Panc1 (cell line): ENCODE measurements around the gene CYP4B1. TPM values are rescaled to one million over a fixed set of nuclear protein-coding genes. Genes with fewer than 3 reads are reported as not detected.

ENCODE experiments used
- ATAC-seq: fragments of 200-7000 bp; cut with Tn5 transposase; 2 replicates; pipeline ENCODE4 v1.9.1; 2020; ENCODE audit warnings: mild to moderate bottlenecking, moderate library complexity
- BruUV-seq: library from RNA; stranded (reverse); fragments of 400-500 nt; replicated peaks from 2 replicates; lab custom pipeline; 2021; lab: Mats Ljungman, UMichigan
- CTCF ChIA-PET: fragments of 300-600 bp; sonication (Branson Sonifier 250); formaldehyde crosslinking; loops from one replicate; lab custom pipeline; 2022; ENCODE audit warnings: antibody characterized with exemption; lab: Charles Lee
- POLR2A ChIA-PET: fragments of 300-600 bp; sonication (Branson Sonifier 250); formaldehyde crosslinking; loops from one replicate; lab custom pipeline; 2022; ENCODE audit warnings: antibody characterized with exemption; lab: Charles Lee
- DNase-seq: peaks from one replicate; pipeline ENCODE4 v3.0.0-alpha.2; 2010; ENCODE audit warnings: low read depth, low spot score
- H3K27ac ChIP-seq: 2 replicates; pipeline ENCODE4 v1.5.1; 2011; ENCODE audit warnings: mild to moderate bottlenecking, low read length, inconsistent platforms
- H3K27me3 ChIP-seq: fragments of 200-500 bp; sonication (Bioruptor generic); 2 replicates; pipeline ENCODE4 v1.6.0; 2014; ENCODE audit warnings: low read length, inconsistent platforms; ENCODE audit not compliant: control insufficient read depth, insufficient read depth
- H3K36me3 ChIP-seq: fragments of 200-500 bp; sonication (Bioruptor generic); 2 replicates; pipeline ENCODE4 v1.5.1; 2014; ENCODE audit warnings: inconsistent platforms, mild to moderate bottlenecking, low read length, moderate library complexity; ENCODE audit not compliant: control insufficient read depth, insufficient read depth
- H3K4me1 ChIP-seq: 2 replicates; pipeline ENCODE4 v1.5.1; 2011; ENCODE audit warnings: inconsistent platforms, mild to moderate bottlenecking, low read length, moderate library complexity; ENCODE audit not compliant: control insufficient read depth, insufficient read depth
- H3K4me3 ChIP-seq, 2 experiments: 2 replicates each; pipeline ENCODE4 v1.5.1; 2011 to 2012; ENCODE audit warnings: low read depth in 2 of 2, low read length in 2 of 2, mild to moderate bottlenecking in 2 of 2, inconsistent platforms in 1 of 2, moderate library complexity in 1 of 2
- H3K9me3 ChIP-seq: fragments of 200-500 bp; sonication (Bioruptor generic); 2 replicates; pipeline ENCODE4 v1.5.1; 2014; ENCODE audit warnings: low read depth, mild to moderate bottlenecking, inconsistent platforms, low read length, moderate library complexity; ENCODE audit not compliant: control insufficient read depth, insufficient read depth
- CTCF ChIP-seq: fragments of 450-650 bp; IDR thresholded peaks from 2 replicates; pipeline ENCODE4 v1.5.1; 2017; ENCODE audit warnings: mild to moderate bottlenecking
- POLR2AphosphoS5 ChIP-seq: IDR thresholded peaks from 2 replicates; pipeline ENCODE4 v1.6.1; 2012; ENCODE audit warnings: mild to moderate bottlenecking, low read depth, low read length, moderate library complexity
- SIN3A ChIP-seq: IDR thresholded peaks from 2 replicates; pipeline ENCODE4 v1.6.1; 2012; ENCODE audit warnings: low read depth, mild to moderate bottlenecking, low read length, moderate library complexity, borderline replicate concordance; ENCODE audit not compliant: insufficient read depth
- TCF7L2 ChIP-seq: IDR thresholded peaks from 2 replicates; pipeline ENCODE4 v1.6.1; 2011; ENCODE audit warnings: mild to moderate bottlenecking, low read depth, low read length, inconsistent platforms
- in situ Hi-C: cut with HindIII; loops from 2 replicates; pipeline ENCODE4 v1.10.0; 2016; ENCODE audit warnings: low sequenced_read_pairs, low pct_unique_long_range_greater_than_20kb
- intact Hi-C: fragments of 100-400 bp; cut with micrococcal nuclease; formaldehyde crosslinking; loops from one replicate; pipeline ENCODE4 v1.10.0; 2022; ENCODE audit not compliant: unreplicated experiment
- total RNA-seq: library from RNA; stranded (reverse); gene quantifications from one replicate; pipeline ENCODE4 v1.2.1, GENCODE V29; 2021; ENCODE audit not compliant: unreplicated experiment
- TF ChIP-seq, protein P1 (sequence below), 2 experiments: IDR thresholded peaks; 2 replicates each; pipeline ENCODE4 v1.6.1; 2011 to 2012; ENCODE audit warnings: low read depth in 2 of 2, control low read depth in 1 of 2, low read length in 1 of 2, mild to moderate bottlenecking in 1 of 2, moderate library complexity in 1 of 2; ENCODE audit not compliant: insufficient read depth in 1 of 2

Gene CYP4B1
- total RNA-seq, 1 experiment from 2014 or later: not detected

GRCh38 chr1:46761740-46762139 is 37.1 kb upstream of the CYP4B1 start:
- DNase-seq (no peak), ATAC-seq (no peak)
- intact Hi-C loops (no loop called here), in situ Hi-C loops (no loop called here)
- Histone ChIP-seq H3K27ac (no peak overlapping the region), H3K36me3 (no peaks in the 10 kb centered on the region), H3K4me1 (no peaks in the 10 kb centered on the region), H3K27me3 (peaks cover 9% of the 10 kb centered on the region), H3K9me3 (no peaks in the 10 kb centered on the region), H3K4me3 (no peak overlapping the region)
- no TSS peak for BruUV-seq
- TF ChIP-seq SIN3A (no peak), TCF7L2 (no peak), CTCF (no peak), POLR2AphosphoS5 (no peak)
- TF ChIP-seq, protein P1, sequence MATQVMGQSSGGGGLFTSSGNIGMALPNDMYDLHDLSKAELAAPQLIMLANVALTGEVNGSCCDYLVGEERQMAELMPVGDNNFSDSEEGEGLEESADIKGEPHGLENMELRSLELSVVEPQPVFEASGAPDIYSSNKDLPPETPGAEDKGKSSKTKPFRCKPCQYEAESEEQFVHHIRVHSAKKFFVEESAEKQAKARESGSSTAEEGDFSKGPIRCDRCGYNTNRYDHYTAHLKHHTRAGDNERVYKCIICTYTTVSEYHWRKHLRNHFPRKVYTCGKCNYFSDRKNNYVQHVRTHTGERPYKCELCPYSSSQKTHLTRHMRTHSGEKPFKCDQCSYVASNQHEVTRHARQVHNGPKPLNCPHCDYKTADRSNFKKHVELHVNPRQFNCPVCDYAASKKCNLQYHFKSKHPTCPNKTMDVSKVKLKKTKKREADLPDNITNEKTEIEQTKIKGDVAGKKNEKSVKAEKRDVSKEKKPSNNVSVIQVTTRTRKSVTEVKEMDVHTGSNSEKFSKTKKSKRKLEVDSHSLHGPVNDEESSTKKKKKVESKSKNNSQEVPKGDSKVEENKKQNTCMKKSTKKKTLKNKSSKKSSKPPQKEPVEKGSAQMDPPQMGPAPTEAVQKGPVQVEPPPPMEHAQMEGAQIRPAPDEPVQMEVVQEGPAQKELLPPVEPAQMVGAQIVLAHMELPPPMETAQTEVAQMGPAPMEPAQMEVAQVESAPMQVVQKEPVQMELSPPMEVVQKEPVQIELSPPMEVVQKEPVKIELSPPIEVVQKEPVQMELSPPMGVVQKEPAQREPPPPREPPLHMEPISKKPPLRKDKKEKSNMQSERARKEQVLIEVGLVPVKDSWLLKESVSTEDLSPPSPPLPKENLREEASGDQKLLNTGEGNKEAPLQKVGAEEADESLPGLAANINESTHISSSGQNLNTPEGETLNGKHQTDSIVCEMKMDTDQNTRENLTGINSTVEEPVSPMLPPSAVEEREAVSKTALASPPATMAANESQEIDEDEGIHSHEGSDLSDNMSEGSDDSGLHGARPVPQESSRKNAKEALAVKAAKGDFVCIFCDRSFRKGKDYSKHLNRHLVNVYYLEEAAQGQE (IDR thresholded peaks at IDR 0.05; ENCODE audit: insufficient read depth in 1 of 2, low read depth in 2 of 2, low read length in 1 of 2): no peak
- POLR2A ChIA-PET: no interaction called here
- CTCF ChIA-PET: no interaction called here

DNA sequence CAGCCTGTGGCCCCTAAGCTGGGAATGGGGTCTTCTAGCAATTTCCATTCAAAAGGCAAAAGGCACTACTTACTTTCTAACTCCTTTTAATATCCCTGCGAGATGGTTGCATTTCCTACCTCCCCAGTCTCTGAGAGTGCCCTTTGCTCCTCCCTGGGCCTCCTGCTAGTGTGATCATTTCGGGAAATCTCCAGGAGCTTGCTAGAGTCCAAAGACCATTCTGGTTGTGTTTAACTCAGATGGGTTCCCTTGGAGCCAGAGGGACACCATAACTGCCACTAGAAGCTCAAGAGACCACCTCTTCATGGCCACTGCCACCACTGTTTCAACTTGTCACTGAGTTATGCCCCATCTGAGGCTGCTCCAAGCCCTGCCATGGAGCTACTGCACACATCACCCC is 34.4 kb upstream of the CYP4B1 start:
- Histone ChIP-seq H3K36me3 (no peaks in the 10 kb centered on the region), H3K27me3 (peaks cover 9% of the 10 kb centered on the region; the same call in 1 of the 2 replicates), H3K4me3 (no peak overlapping the region), H3K4me1 (no peaks in the 10 kb centered on the region), H3K27ac (no peak overlapping the region), H3K9me3 (no peaks in the 10 kb centered on the region)
- ATAC-seq (no peak), DNase-seq (no peak)
- in situ Hi-C loops: no loop called here
- ChIA-PET CTCF (no interaction called here), POLR2A (no interaction called here)
- intact Hi-C loops: no loop called here
- no peak for TF ChIP-seq CTCF
- BruUV-seq: no TSS peak
